ENCODE results near the gene LBH. TPM values are rescaled to one million over a fixed set of nuclear protein-coding genes. Genes with fewer than 3 reads are reported as not detected.

Gene LBH
- total RNA-seq, 4 donors from 2014 or later, result 104 to 206 (median 126) TPM

GRCh38 chr2:30260941-30261340 is 29.6 kb downstream of the LBH start:
- no peak for DNase-seq
- TF ChIP-seq POLR2A (IDR thresholded peaks at IDR 0.05), result no peak
- TF ChIP-seq, protein P1, sequence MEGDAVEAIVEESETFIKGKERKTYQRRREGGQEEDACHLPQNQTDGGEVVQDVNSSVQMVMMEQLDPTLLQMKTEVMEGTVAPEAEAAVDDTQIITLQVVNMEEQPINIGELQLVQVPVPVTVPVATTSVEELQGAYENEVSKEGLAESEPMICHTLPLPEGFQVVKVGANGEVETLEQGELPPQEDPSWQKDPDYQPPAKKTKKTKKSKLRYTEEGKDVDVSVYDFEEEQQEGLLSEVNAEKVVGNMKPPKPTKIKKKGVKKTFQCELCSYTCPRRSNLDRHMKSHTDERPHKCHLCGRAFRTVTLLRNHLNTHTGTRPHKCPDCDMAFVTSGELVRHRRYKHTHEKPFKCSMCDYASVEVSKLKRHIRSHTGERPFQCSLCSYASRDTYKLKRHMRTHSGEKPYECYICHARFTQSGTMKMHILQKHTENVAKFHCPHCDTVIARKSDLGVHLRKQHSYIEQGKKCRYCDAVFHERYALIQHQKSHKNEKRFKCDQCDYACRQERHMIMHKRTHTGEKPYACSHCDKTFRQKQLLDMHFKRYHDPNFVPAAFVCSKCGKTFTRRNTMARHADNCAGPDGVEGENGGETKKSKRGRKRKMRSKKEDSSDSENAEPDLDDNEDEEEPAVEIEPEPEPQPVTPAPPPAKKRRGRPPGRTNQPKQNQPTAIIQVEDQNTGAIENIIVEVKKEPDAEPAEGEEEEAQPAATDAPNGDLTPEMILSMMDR (IDR thresholded peaks at IDR 0.05), result no peak
- Histone ChIP-seq H3K36me3 (peaks cover 26 to 30% of the 10 kb centered on the region in 2 donors), H3K4me1 (peaks cover 5 to 16% of the 10 kb centered on the region in 2 donors), H3K27me3 (no peaks in the 10 kb centered on the region), H3K9me3 (no peaks in the 10 kb centered on the region), H3K4me3 (replicated peaks in 1 of 3) (no peak overlapping the region), H3K27ac (no peak overlapping the region)
- WGBS, 2 donors, result 73 to 77% methylated on average over 2 of the region's 2 CpGs
- intact Hi-C loops (cut with DNase I), result no loop called here

GRCh38 chr2:30261695-30262211 is 30.4 kb downstream of the LBH start:
- DNase-seq, result no peak
- Histone ChIP-seq H3K9me3 (no peaks in the 10 kb centered on the region), H3K27ac (no peak overlapping the region), H3K27me3 (no peaks in the 10 kb centered on the region), H3K4me3 (replicated peaks in 1 of 3) (no peak overlapping the region), H3K4me1 (peaks cover 9 to 17% of the 10 kb centered on the region in 2 donors), H3K36me3 (peaks cover 23 to 28% of the 10 kb centered on the region in 2 donors)
- no peak for TF ChIP-seq POLR2A (IDR thresholded peaks at IDR 0.05)
- TF ChIP-seq, protein P1 (IDR thresholded peaks at IDR 0.05), result no peak
- intact Hi-C loops (cut with DNase I), result no loop called here

GRCh38 chr2:30262716-30263309 is 31.5 kb downstream of the LBH start:
- Histone ChIP-seq H3K4me3 (replicated peaks in 1 of 3) (no peak overlapping the region), H3K4me1 (peaks cover 10 to 18% of the 10 kb centered on the region in 2 donors), H3K36me3 (peaks cover 17 to 18% of the 10 kb centered on the region in 2 donors), H3K27ac (no peak overlapping the region), H3K9me3 (no peaks in the 10 kb centered on the region), H3K27me3 (no peaks in the 10 kb centered on the region)
- DNase-seq, result no peak
- intact Hi-C loops (cut with DNase I), result no loop called here
- 91 to 98% methylated on average over 5 of the region's 5 CpGs for WGBS, 2 donors
- TF ChIP-seq, protein P1 (IDR thresholded peaks at IDR 0.05), result no peak
- no peak for TF ChIP-seq POLR2A (IDR thresholded peaks at IDR 0.05)

- TF ChIP-seq, protein P1 (IDR thresholded peaks at IDR 0.05), result no peak
- TF ChIP-seq POLR2A (IDR thresholded peaks at IDR 0.05), result no peak
- DNase-seq, result no peak
- Histone ChIP-seq H3K36me3 (peaks cover 3 to 4% of the 10 kb centered on the region in 2 donors), H3K27ac (no peak overlapping the region), H3K27me3 (no peaks in the 10 kb centered on the region), H3K4me3 (replicated peaks in 1 of 3) (no peak overlapping the region), H3K4me1 (peaks cover 16 to 26% of the 10 kb centered on the region in 2 donors), H3K9me3 (no peaks in the 10 kb centered on the region)
- intact Hi-C loops (cut with DNase I), result no loop called here
- 87 to 89% methylated on average over 3 of the region's 3 CpGs for WGBS, 2 donors
Measured at GRCh38 chr2:30264274-30264673, 32.9 kb downstream of the LBH start.

All from thyroid gland (tissue), 4 donors.